ENCODE data around the gene SLC4A7. TPM values are rescaled to one million over a fixed set of nuclear protein-coding genes. Genes with fewer than 3 reads are reported as not detected.
"Not testable (repeated sequence)": the region's sequence is repeated elsewhere in the genome, so short reads cannot be mapped to it uniquely, and the experiment has no call there.

The SLC4A7 gene
- total and polyA plus RNA-seq, 4 donors: 11.3 to 91.5 (median 30.9) TPM

DNA sequence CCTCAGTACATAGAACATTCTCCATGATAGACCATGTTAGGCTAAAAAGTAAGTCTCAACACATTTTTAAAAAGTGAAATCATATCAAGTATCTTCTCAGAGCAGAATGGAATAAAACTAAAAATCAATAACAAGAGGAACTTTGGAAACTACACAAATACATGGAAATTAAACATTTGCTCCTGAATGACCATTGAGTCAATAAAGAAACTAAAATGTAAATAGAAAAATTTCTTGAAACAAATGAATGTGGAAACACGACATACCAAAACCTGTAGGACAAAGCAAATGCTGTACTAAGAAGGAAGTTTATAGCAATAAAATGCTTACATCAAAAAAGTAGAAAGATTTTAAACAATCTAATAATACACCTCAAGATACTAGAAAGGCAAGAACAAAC, 148.6 kb downstream of the SLC4A7 start:
- Histone ChIP-seq H3K36me3 (ENCODE audit: control insufficient read depth, insufficient read depth, low read length) (no peaks in the 10 kb centered on the region), H3K27ac (ENCODE audit: low read depth, low read length) (no peak overlapping the region), H3K27me3 (ENCODE audit: control insufficient read depth, insufficient read depth, low read length) (no peaks in the 10 kb centered on the region), H3K4me3 (ENCODE audit: low read depth, low read length) (no peak overlapping the region), H3K9me3 (ENCODE audit: control insufficient read depth, insufficient read depth, low read length) (peaks cover 3% of the 10 kb centered on the region), H3K4me1 (ENCODE audit: control insufficient read depth, insufficient read depth, low read length) (no peaks in the 10 kb centered on the region)
- DNase-seq (ENCODE audit: low read depth in 4 of 6, low spot score in 6 of 6): no peak
- no CpG with 5 or more reads among the region's 1 CpG for WGBS (ENCODE audit: insufficient coverage)

GRCh38 chr3:27333843-27334242, 150.3 kb downstream of the SLC4A7 start:
- Histone ChIP-seq H3K27me3 (ENCODE audit: control insufficient read depth, insufficient read depth, low read length) (no peaks in the 10 kb centered on the region), H3K4me3 (ENCODE audit: low read depth, low read length) (no peak overlapping the region), H3K4me1 (ENCODE audit: control insufficient read depth, insufficient read depth, low read length) (no peaks in the 10 kb centered on the region), H3K36me3 (ENCODE audit: control insufficient read depth, insufficient read depth, low read length) (no peaks in the 10 kb centered on the region), H3K27ac (ENCODE audit: low read depth, low read length) (no peak overlapping the region), H3K9me3 (ENCODE audit: control insufficient read depth, insufficient read depth, low read length) (peaks cover 3% of the 10 kb centered on the region)
- DNase-seq (ENCODE audit: low read depth in 4 of 6, low spot score in 6 of 6): no peak

DNA sequence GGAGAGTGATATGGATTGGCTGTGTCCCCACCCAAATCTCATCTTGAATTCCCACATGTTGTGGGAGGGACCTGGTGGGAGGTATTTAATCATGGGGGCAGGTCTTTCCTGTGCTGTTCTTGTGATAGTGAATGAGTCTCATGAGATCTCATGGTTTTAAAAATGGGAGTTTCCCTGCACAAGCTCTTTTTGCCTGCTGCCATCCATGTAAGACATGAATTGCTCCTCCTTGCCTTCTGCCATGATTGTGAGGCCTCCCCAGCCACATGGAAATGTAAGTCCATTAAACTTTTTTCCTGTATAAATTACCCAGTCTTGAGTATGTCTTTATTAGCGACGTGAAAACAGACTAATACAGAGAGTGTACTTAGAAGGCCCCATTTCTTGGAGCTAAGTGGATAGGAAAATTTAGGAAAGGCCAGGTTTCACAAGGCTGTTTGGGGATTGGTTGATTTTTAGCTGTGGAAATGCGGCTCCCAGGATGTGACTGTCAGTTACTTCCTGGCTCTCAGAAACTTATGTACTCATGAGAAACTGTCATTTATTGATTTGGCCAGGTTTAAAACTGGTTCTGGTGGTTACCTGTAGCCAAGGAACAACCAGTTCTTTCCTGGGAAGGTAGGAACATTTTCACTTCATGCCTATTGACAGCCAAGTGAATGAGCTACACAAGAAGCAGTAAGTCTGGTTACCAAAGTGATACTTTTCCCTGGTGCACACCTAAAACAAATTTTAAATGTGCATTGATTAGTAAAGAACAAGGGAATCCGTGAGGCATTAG, 155.0 kb downstream of the SLC4A7 start:
- not testable (repeated sequence) for H3K9me3 ChIP-seq (ENCODE audit: control insufficient read depth, insufficient read depth, low read length); H3K36me3 ChIP-seq (ENCODE audit: control insufficient read depth, insufficient read depth, low read length); H3K27ac ChIP-seq (ENCODE audit: low read depth, low read length); DNase-seq (ENCODE audit: low read depth in 4 of 6, low spot score in 6 of 6); H3K4me1 ChIP-seq (ENCODE audit: control insufficient read depth, insufficient read depth, low read length); H3K4me3 ChIP-seq (ENCODE audit: low read depth, low read length); H3K27me3 ChIP-seq (ENCODE audit: control insufficient read depth, insufficient read depth, low read length)
- WGBS (ENCODE audit: insufficient coverage): 95% methylated on average over 3 of the region's 4 CpGs

- no peaks in the 10 kb centered on the region for H3K9me3 ChIP-seq (ENCODE audit: control insufficient read depth, insufficient read depth, low read length)
- H3K36me3 ChIP-seq (ENCODE audit: control insufficient read depth, insufficient read depth, low read length): no peaks in the 10 kb centered on the region
- H3K27me3 ChIP-seq (ENCODE audit: control insufficient read depth, insufficient read depth, low read length): no peaks in the 10 kb centered on the region
- no peak overlapping the region for H3K27ac ChIP-seq (ENCODE audit: low read depth, low read length)
- H3K4me1 ChIP-seq (ENCODE audit: control insufficient read depth, insufficient read depth, low read length): no peaks in the 10 kb centered on the region
- H3K4me3 ChIP-seq (ENCODE audit: low read depth, low read length): no peak overlapping the region
- WGBS (ENCODE audit: insufficient coverage): 100% methylated on average over 1 of the region's 8 CpGs
- DNase-seq (ENCODE audit: low read depth in 4 of 6, low spot score in 6 of 6): peak in 2 of 6 donors; percentile 12 to 38
These were observed 157.3 kb downstream of the SLC4A7 start for GRCh38 chr3:27326629-27327545.

GRCh38 chr3:27326202-27326601, 158.0 kb downstream of the SLC4A7 start:
- Histone ChIP-seq H3K4me3 (ENCODE audit: low read depth, low read length) (no peak overlapping the region), H3K27ac (ENCODE audit: low read depth, low read length) (no peak overlapping the region)
- WGBS (ENCODE audit: insufficient coverage): no CpG with 5 or more reads among the region's 1 CpG

GRCh38 chr3:27325419-27325818, 158.8 kb downstream of the SLC4A7 start:
- Histone ChIP-seq H3K36me3 (ENCODE audit: control insufficient read depth, insufficient read depth, low read length) (no peaks in the 10 kb centered on the region), H3K27me3 (ENCODE audit: control insufficient read depth, insufficient read depth, low read length) (no peaks in the 10 kb centered on the region), H3K4me1 (ENCODE audit: control insufficient read depth, insufficient read depth, low read length) (no peaks in the 10 kb centered on the region), H3K9me3 (ENCODE audit: control insufficient read depth, insufficient read depth, low read length) (no peaks in the 10 kb centered on the region), H3K27ac (ENCODE audit: low read depth, low read length) (no peak overlapping the region), H3K4me3 (ENCODE audit: low read depth, low read length) (no peak overlapping the region)
- 75% methylated on average over 1 of the region's 1 CpG for WGBS (ENCODE audit: insufficient coverage)
- no peak for DNase-seq (ENCODE audit: low read depth in 4 of 6, low spot score in 6 of 6)

More at GRCh38 chr3:27326202-27326601, 158.0 kb downstream of the SLC4A7 start:
- H3K9me3 ChIP-seq (ENCODE audit: control insufficient read depth, insufficient read depth, low read length): no peaks in the 10 kb centered on the region
- H3K36me3 ChIP-seq (ENCODE audit: control insufficient read depth, insufficient read depth, low read length): no peaks in the 10 kb centered on the region
- no peaks in the 10 kb centered on the region for H3K27me3 ChIP-seq (ENCODE audit: control insufficient read depth, insufficient read depth, low read length)
- DNase-seq (ENCODE audit: low read depth in 4 of 6, low spot score in 6 of 6): no peak
- no peaks in the 10 kb centered on the region for H3K4me1 ChIP-seq (ENCODE audit: control insufficient read depth, insufficient read depth, low read length)

DNA sequence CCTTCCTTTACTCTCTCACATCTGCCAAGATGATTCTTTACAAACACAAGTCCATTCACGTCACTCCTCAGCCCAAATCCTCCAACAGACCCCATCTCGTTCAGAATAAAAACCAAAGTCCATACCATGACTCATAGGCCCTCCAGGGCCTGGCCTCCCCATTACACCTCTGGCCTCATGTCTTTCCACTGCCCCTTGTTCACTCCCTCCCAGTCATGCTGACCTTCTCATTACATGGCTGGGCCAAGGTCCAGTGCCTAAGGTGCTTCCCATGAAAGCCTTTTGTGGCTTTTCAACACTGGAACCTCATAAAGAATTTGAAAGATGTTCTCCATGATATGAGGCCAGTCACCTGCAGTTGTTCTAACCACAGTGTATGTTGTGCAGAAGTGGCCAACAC, 159.5 kb downstream of the SLC4A7 start:
- DNase-seq (ENCODE audit: low read depth in 4 of 6, low spot score in 6 of 6): no peak
- Histone ChIP-seq H3K27me3 (ENCODE audit: control insufficient read depth, insufficient read depth, low read length) (no peaks in the 10 kb centered on the region), H3K4me3 (ENCODE audit: low read depth, low read length) (no peak overlapping the region), H3K27ac (ENCODE audit: low read depth, low read length) (no peak overlapping the region), H3K4me1 (ENCODE audit: control insufficient read depth, insufficient read depth, low read length) (no peaks in the 10 kb centered on the region), H3K36me3 (ENCODE audit: control insufficient read depth, insufficient read depth, low read length) (no peaks in the 10 kb centered on the region), H3K9me3 (ENCODE audit: control insufficient read depth, insufficient read depth, low read length) (no peaks in the 10 kb centered on the region)
- 92% methylated on average over 2 of the region's 2 CpGs for WGBS (ENCODE audit: insufficient coverage)

DNA sequence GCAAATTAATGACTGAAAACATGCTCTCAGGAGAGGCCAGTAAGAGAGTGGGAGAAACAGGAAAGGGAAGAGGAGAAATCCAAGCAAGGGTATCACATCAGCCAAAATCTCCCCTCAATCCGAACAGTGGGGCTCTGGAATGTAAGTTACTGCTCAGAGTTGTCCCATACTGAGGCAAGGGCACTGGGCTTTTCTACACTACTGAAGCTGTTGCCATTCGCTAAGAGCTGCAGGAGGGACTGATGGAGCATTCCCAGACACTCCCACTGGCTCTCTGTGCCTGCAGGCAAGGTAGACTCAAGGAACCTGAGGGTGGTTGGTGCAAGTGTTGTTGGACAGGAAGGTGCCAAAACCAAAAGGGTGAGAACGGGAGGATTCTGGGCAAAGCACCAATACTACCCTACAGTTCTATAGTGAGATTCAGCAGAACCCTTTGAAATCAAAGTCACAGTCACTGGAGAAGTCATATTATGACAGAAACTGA, 161.1 kb downstream of the SLC4A7 start:
- no peak for DNase-seq (ENCODE audit: low read depth in 4 of 6, low spot score in 6 of 6)
- no peak overlapping the region for H3K4me3 ChIP-seq (ENCODE audit: low read depth, low read length)
- no peaks in the 10 kb centered on the region for H3K36me3 ChIP-seq (ENCODE audit: control insufficient read depth, insufficient read depth, low read length)
- H3K4me1 ChIP-seq (ENCODE audit: control insufficient read depth, insufficient read depth, low read length): no peaks in the 10 kb centered on the region
- no peak overlapping the region for H3K27ac ChIP-seq (ENCODE audit: low read depth, low read length)
- 90% methylated on average over 2 of the region's 3 CpGs for WGBS (ENCODE audit: insufficient coverage)
- no peaks in the 10 kb centered on the region for H3K27me3 ChIP-seq (ENCODE audit: control insufficient read depth, insufficient read depth, low read length)
- no peaks in the 10 kb centered on the region for H3K9me3 ChIP-seq (ENCODE audit: control insufficient read depth, insufficient read depth, low read length)
